GM23338 (cell line): Measurements from ENCODE around the gene RHOF. TPM values are rescaled to one million over a fixed set of nuclear protein-coding genes. Genes with fewer than 3 reads are reported as not detected.

Experiments used
- ATAC-seq: fragments of 200-7000 bp; cut with Tn5 transposase; 3 replicates; pipeline ENCODE4 v1.9.1; 2020
- DNase-seq: peaks from one replicate; pipeline ENCODE4 v3.0.0-alpha.2; 2015; ENCODE audit warnings: low spot score
- H2AFZ ChIP-seq: fragments of 200-600 bp; sonication (generic); 2 replicates; pipeline ENCODE4 v1.8.0; 2016; ENCODE audit warnings: antibody characterized with exemption, mild to moderate bottlenecking, moderate library complexity
- H3F3A ChIP-seq: fragments of 200-600 bp; sonication (generic); replicated peaks from 2 replicates; pipeline ENCODE4 v1.8.0; 2017; ENCODE audit warnings: antibody characterized with exemption, mixed run types, low read depth
- H3K27ac ChIP-seq: fragments of 200-600 bp; sonication (generic); 2 replicates; pipeline ENCODE4 v1.6.1; 2016; ENCODE audit warnings: low read depth
- H3K27me3 ChIP-seq: fragments of 200-600 bp; sonication (generic); 2 replicates; pipeline ENCODE4 v1.8.0; 2016; ENCODE audit warnings: mild to moderate bottlenecking, mixed run types, moderate library complexity; ENCODE audit not compliant: insufficient read depth
- H3K36me3 ChIP-seq: fragments of 200-600 bp; sonication (generic); 2 replicates; pipeline ENCODE4 v1.8.0; 2016; ENCODE audit warnings: mild to moderate bottlenecking; ENCODE audit not compliant: insufficient read depth
- H3K4me1 ChIP-seq: fragments of 200-600 bp; sonication (generic); 2 replicates; pipeline ENCODE4 v1.8.0; 2016; ENCODE audit warnings: mild to moderate bottlenecking, moderate library complexity; ENCODE audit not compliant: insufficient read depth
- H3K4me2 ChIP-seq: fragments of 200-600 bp; sonication (generic); 2 replicates; pipeline ENCODE4 v1.7.1; 2017; ENCODE audit warnings: mixed run types
- H3K4me3 ChIP-seq: fragments of 200-600 bp; sonication (generic); 2 replicates; pipeline ENCODE4 v1.6.1; 2016; ENCODE audit warnings: mixed run types
- H3K79me2 ChIP-seq: fragments of 200-600 bp; sonication (generic); replicated peaks from 2 replicates; pipeline ENCODE4 v1.8.0; 2017; ENCODE audit warnings: mild to moderate bottlenecking; ENCODE audit not compliant: insufficient read depth
- H3K9me2 ChIP-seq: fragments of 200-600 bp; sonication (generic); 2 replicates; pipeline ENCODE4 v1.8.0; 2017; ENCODE audit not compliant: insufficient read depth
- H4K20me1 ChIP-seq: fragments of 200-600 bp; sonication (generic); replicated peaks from 2 replicates; pipeline ENCODE4 v1.8.0; 2017; ENCODE audit warnings: mild to moderate bottlenecking; ENCODE audit not compliant: insufficient read depth
- H3K27ac Mint-ChIP-seq: 2 replicates; pipeline ENCODE4 v1.8.0; 2020; ENCODE audit warnings: inconsistent platforms, mild to moderate bottlenecking, moderate library complexity, mixed read lengths
- H3K27me3 Mint-ChIP-seq: 3 replicates; pipeline ENCODE4 v1.8.0; 2022; ENCODE audit warnings: low read depth, mild to moderate bottlenecking, moderate library complexity, mixed read lengths, inconsistent platforms; ENCODE audit not compliant: insufficient read depth, poor library complexity
- H3K36me3 Mint-ChIP-seq: 3 replicates; pipeline ENCODE4 v1.8.0; 2021; ENCODE audit warnings: low read depth, mild to moderate bottlenecking, inconsistent platforms, moderate library complexity, mixed read lengths
- H3K4me1 Mint-ChIP-seq: 3 replicates; pipeline ENCODE4 v1.8.0; 2020; ENCODE audit warnings: mild to moderate bottlenecking, inconsistent platforms, mixed read lengths
- H3K4me3 Mint-ChIP-seq: 3 replicates; pipeline ENCODE4 v1.8.0; 2021; ENCODE audit warnings: moderate library complexity, mild to moderate bottlenecking, inconsistent platforms, mixed read lengths
- H3K9me3 Mint-ChIP-seq: 3 replicates; pipeline ENCODE4 v1.8.0; 2020; ENCODE audit warnings: moderate library complexity, mild to moderate bottlenecking, inconsistent platforms, mixed read lengths
- CREB1 ChIP-seq: fragments of 250-450 bp; sonication (Bioruptor Pico); IDR thresholded peaks from 2 replicates; pipeline ENCODE4 v1.5.0; 2020; ENCODE audit warnings: low read depth, mild to moderate bottlenecking, moderate library complexity
- EZH2 ChIP-seq: fragments of 200-600 bp; sonication (generic); IDR thresholded peaks from one replicate; pipeline ENCODE4 v1.8.0; 2017; ENCODE audit warnings: antibody characterized with exemption, mild to moderate bottlenecking, low read depth; ENCODE audit not compliant: unreplicated experiment
- EZH2phosphoT487 ChIP-seq: fragments of 200-600 bp; sonication (generic); IDR thresholded peaks from one replicate; pipeline ENCODE4 v1.8.1; 2018; ENCODE audit warnings: antibody characterized with exemption; ENCODE audit not compliant: unreplicated experiment
- JUNB ChIP-seq: IDR thresholded peaks from one replicate; pipeline ENCODE4 v1.6.1; 2016; ENCODE audit warnings: antibody characterized with exemption; ENCODE audit not compliant: unreplicated experiment
- NANOG ChIP-seq: IDR thresholded peaks from 2 replicates; pipeline ENCODE4 v1.6.1; 2016; ENCODE audit warnings: antibody characterized with exemption, borderline replicate concordance
- POLR2AphosphoS5 ChIP-seq: IDR thresholded peaks from 2 replicates; pipeline ENCODE4 v1.6.1; 2016; ENCODE audit warnings: antibody characterized with exemption, low read depth
- STAT1 ChIP-seq: IDR thresholded peaks from one replicate; pipeline ENCODE4 v1.6.1; 2016; ENCODE audit warnings: antibody characterized with exemption; ENCODE audit not compliant: unreplicated experiment
- ZNF114 ChIP-seq: fragments of 250-450 bp; sonication (Bioruptor Pico); IDR thresholded peaks from 2 replicates; pipeline ENCODE4 v1.5.0; 2020; ENCODE audit warnings: mild to moderate bottlenecking, moderate library complexity
- ZNF331 ChIP-seq: fragments of 250-450 bp; sonication (Bioruptor Pico); IDR thresholded peaks from 2 replicates; pipeline ENCODE4 v1.5.0; 2020; ENCODE audit warnings: low read depth, mild to moderate bottlenecking, moderate library complexity
- polyA plus RNA-seq: library from polyadenylated mRNA; unstranded; fragments of >200 nt; fragmentation: Nextera tagmentation; extraction: Ambion mirVana; gene quantifications from 2 replicates; pipeline ENCODE4 v1.2.1, GENCODE V29; 2016
- total RNA-seq: library from RNA; depleted of rRNA; stranded (reverse); fragments of >200 nt; shearing (Covaris generic); gene quantifications from 2 replicates; pipeline ENCODE4 v1.2.3, GENCODE V29; 2014
- TF ChIP-seq, protein P1 (sequence below): fragments of 250-450 bp; sonication (Bioruptor Pico); IDR thresholded peaks from 2 replicates; pipeline ENCODE4 v1.5.0; 2020; ENCODE audit warnings: mild to moderate bottlenecking, moderate library complexity
- TF ChIP-seq, protein P2 (sequence below), 2 experiments: fragments of 200-600 bp in 1 of 2; sonication (generic) in 1 of 2; conservative IDR thresholded peaks; 2 replicates each; pipeline versions ENCODE4 v1.5.1 to v1.6.1; 2016 to 2017; ENCODE audit warnings: antibody characterized with exemption in 2 of 2, low read depth in 2 of 2, mild to moderate bottlenecking in 2 of 2, moderate library complexity in 1 of 2

Gene RHOF
- total and polyA plus RNA-seq, 2 experiments from 2014 or later: 10.5 to 53.4 TPM

DNA sequence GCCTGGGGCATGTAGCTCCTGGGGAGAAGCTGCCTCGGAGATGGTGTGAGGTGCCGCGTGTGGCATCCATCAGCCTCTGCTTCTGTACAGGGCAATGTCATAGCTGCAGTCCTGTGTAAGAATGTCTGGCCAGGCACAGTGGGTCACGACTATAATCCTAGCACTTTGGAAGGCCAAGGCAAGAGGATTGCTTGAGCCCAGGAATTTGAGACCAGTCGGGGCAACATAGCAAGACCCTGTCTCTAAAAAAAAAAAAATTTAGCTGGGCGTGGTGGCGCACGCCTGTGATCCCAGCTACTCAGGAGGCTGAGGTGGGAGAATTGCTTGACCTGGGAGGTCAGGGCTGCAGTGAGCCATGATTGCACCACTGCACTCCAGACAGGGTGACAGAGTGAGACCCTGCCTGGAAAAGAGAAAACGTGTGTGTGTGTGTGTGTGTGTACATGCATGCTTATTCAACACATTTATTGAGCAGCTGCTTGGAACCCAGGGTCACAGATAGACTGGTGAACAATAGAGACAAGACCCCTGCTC, 24.1 kb downstream of the RHOF start:
- Histone ChIP-seq H3K27me3 (no peaks in the 10 kb centered on the region), H3K36me3 (no peaks in the 10 kb centered on the region), H3K9me2 (no peaks in the 10 kb centered on the region), H3K4me1 (peaks cover 7% of the 10 kb centered on the region), H3K4me2 (no peak overlapping the region), H2AFZ (no peak overlapping the region), H3K4me3 (no peak overlapping the region), H3K79me2 (no peaks in the 10 kb centered on the region), H3K27ac (no peak overlapping the region), H4K20me1 (no peaks in the 10 kb centered on the region), H3F3A (no peaks in the 10 kb centered on the region; the same call in 1 of the 2 replicates)
- ATAC-seq: no peak
- Mint-ChIP-seq H3K4me1 (peaks cover 16% of the 10 kb centered on the region; the same call in 2 of the 3 replicates), H3K27me3 (no peaks in the 10 kb centered on the region), H3K36me3 (no peaks in the 10 kb centered on the region; the same call in 2 of the 3 replicates), H3K9me3 (no peaks in the 10 kb centered on the region), H3K4me3 (no peak overlapping the region), H3K27ac (no peak overlapping the region)
- no peak for DNase-seq
- no peak for TF ChIP-seq EZH2phosphoT487
- TF ChIP-seq JUNB: no peak
- no peak for TF ChIP-seq STAT1
- TF ChIP-seq EZH2: no peak
- no peak for TF ChIP-seq POLR2AphosphoS5
- TF ChIP-seq ZNF114 (CRISPR knock-in tag): no peak
- no peak for TF ChIP-seq NANOG

DNA sequence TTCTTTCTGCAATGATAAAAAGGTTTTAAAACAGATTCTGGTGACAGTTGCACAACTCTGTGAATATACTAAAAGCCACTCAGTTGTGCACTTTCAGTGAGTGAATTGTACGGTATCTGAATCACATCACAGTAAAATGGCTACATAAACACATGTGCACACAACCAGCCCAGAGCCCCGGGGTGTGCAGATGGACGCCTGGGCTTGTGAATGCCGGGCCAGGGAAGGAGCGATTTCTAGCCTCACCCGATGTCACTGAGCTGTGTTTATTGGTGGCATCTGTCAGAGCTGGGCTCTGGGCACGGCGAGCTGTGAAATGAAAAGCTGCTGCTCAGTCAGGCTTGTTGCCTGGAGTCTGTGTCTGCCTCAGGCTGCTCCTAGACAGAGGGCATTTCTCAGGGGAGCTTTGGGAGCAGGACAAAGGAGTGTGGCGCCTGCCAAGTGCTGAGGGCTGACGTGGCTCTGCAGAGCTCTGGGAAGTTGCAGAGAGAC, 25.9 kb downstream of the RHOF start:
- no peaks in the 10 kb centered on the region for H3K9me2 ChIP-seq
- H3K4me1 ChIP-seq: no peaks in the 10 kb centered on the region
- no peaks in the 10 kb centered on the region for H3K9me3 Mint-ChIP-seq
- DNase-seq: no peak
- H4K20me1 ChIP-seq: no peaks in the 10 kb centered on the region
- H3K36me3 ChIP-seq: 0 out of 2 replicates have a peak, but pooled peaks cover 3% of the 10 kb centered on the region
- ATAC-seq: no peak
- H2AFZ ChIP-seq: no peak overlapping the region
- H3F3A ChIP-seq: no peaks in the 10 kb centered on the region
- peaks cover 4% of the 10 kb centered on the region; the same call in 2 of the 3 replicates for H3K36me3 Mint-ChIP-seq
- no peak overlapping the region for H3K4me3 Mint-ChIP-seq
- no peaks in the 10 kb centered on the region for H3K79me2 ChIP-seq
- TF ChIP-seq CREB1 (CRISPR knock-in tag) (no peak), STAT1 (no peak), ZNF331 (CRISPR knock-in tag) (no peak)
- TF ChIP-seq, protein P1, sequence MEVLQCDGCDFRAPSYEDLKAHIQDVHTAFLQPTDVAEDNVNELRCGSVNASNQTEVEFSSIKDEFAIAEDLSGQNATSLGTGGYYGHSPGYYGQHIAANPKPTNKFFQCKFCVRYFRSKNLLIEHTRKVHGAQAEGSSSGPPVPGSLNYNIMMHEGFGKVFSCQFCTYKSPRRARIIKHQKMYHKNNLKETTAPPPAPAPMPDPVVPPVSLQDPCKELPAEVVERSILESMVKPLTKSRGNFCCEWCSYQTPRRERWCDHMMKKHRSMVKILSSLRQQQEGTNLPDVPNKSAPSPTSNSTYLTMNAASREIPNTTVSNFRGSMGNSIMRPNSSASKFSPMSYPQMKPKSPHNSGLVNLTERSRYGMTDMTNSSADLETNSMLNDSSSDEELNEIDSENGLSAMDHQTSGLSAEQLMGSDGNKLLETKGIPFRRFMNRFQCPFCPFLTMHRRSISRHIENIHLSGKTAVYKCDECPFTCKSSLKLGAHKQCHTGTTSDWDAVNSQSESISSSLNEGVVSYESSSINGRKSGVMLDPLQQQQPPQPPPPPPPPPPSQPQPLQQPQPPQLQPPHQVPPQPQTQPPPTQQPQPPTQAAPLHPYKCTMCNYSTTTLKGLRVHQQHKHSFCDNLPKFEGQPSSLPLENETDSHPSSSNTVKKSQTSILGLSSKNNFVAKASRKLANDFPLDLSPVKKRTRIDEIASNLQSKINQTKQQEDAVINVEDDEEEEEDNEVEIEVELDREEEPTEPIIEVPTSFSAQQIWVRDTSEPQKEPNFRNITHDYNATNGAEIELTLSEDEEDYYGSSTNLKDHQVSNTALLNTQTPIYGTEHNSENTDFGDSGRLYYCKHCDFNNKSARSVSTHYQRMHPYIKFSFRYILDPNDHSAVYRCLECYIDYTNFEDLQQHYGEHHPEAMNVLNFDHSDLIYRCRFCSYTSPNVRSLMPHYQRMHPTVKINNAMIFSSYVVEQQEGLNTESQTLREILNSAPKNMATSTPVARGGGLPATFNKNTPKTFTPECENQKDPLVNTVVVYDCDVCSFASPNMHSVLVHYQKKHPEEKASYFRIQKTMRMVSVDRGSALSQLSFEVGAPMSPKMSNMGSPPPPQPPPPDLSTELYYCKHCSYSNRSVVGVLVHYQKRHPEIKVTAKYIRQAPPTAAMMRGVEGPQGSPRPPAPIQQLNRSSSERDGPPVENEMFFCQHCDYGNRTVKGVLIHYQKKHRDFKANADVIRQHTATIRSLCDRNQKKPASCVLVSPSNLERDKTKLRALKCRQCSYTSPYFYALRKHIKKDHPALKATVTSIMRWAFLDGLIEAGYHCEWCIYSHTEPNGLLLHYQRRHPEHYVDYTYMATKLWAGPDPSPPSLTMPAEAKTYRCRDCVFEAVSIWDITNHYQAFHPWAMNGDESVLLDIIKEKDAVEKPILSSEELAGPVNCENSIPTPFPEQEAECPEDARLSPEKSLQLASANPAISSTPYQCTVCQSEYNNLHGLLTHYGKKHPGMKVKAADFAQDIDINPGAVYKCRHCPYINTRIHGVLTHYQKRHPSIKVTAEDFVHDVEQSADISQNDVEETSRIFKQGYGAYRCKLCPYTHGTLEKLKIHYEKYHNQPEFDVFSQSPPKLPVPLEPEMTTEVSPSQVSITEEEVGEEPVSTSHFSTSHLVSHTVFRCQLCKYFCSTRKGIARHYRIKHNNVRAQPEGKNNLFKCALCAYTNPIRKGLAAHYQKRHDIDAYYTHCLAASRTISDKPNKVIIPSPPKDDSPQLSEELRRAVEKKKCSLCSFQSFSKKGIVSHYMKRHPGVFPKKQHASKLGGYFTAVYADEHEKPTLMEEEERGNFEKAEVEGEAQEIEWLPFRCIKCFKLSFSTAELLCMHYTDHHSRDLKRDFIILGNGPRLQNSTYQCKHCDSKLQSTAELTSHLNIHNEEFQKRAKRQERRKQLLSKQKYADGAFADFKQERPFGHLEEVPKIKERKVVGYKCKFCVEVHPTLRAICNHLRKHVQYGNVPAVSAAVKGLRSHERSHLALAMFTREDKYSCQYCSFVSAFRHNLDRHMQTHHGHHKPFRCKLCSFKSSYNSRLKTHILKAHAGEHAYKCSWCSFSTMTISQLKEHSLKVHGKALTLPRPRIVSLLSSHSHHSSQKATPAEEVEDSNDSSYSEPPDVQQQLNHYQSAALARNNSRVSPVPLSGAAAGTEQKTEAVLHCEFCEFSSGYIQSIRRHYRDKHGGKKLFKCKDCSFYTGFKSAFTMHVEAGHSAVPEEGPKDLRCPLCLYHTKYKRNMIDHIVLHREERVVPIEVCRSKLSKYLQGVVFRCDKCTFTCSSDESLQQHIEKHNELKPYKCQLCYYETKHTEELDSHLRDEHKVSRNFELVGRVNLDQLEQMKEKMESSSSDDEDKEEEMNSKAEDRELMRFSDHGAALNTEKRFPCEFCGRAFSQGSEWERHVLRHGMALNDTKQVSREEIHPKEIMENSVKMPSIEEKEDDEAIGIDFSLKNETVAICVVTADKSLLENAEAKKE (CRISPR knock-in tag): no peak
- TF ChIP-seq, protein P2, sequence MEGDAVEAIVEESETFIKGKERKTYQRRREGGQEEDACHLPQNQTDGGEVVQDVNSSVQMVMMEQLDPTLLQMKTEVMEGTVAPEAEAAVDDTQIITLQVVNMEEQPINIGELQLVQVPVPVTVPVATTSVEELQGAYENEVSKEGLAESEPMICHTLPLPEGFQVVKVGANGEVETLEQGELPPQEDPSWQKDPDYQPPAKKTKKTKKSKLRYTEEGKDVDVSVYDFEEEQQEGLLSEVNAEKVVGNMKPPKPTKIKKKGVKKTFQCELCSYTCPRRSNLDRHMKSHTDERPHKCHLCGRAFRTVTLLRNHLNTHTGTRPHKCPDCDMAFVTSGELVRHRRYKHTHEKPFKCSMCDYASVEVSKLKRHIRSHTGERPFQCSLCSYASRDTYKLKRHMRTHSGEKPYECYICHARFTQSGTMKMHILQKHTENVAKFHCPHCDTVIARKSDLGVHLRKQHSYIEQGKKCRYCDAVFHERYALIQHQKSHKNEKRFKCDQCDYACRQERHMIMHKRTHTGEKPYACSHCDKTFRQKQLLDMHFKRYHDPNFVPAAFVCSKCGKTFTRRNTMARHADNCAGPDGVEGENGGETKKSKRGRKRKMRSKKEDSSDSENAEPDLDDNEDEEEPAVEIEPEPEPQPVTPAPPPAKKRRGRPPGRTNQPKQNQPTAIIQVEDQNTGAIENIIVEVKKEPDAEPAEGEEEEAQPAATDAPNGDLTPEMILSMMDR (conservative IDR thresholded peaks at IDR 0.05; ENCODE audit: low read depth in 2 of 2): no peak
- H3K27ac Mint-ChIP-seq: no peak overlapping the region
- no peaks in the 10 kb centered on the region for H3K27me3 Mint-ChIP-seq
- H3K4me1 Mint-ChIP-seq: 0 out of 3 replicates have a peak, but pooled peaks cover 7% of the 10 kb centered on the region
- no peak overlapping the region for H3K27ac ChIP-seq
- H3K27me3 ChIP-seq: no peaks in the 10 kb centered on the region
- no peak overlapping the region for H3K4me3 ChIP-seq
- H3K4me2 ChIP-seq: no peak overlapping the region
